Calu3 (cell line): Measurements from ENCODE around the gene EXOG. TPM values are rescaled to one million over a fixed set of nuclear protein-coding genes. Genes with fewer than 3 reads are reported as not detected.

Experiments used
- BruUV-seq: library from RNA; stranded (reverse); fragments of 400-500 nt; replicated peaks from 2 replicates; lab custom pipeline; 2021; lab: Mats Ljungman, UMichigan
- CTCF ChIA-PET: fragments of 300-600 bp; sonication (Branson Sonifier 250); formaldehyde crosslinking; loops from one replicate; lab custom pipeline; 2022; ENCODE audit warnings: antibody characterized with exemption; lab: Charles Lee
- DNase-seq: peaks from one replicate; pipeline ENCODE4 v3.0.0; 2022
- H3K27ac Mint-ChIP-seq: one replicate; pipeline ENCODE4 v1.8.0; 2022; ENCODE audit warnings: mixed read lengths; ENCODE audit not compliant: unreplicated experiment
- H3K27me3 Mint-ChIP-seq: one replicate; pipeline ENCODE4 v1.8.0; 2022; ENCODE audit warnings: mixed read lengths; ENCODE audit not compliant: unreplicated experiment
- H3K36me3 Mint-ChIP-seq: one replicate; pipeline ENCODE4 v1.8.0; 2022; ENCODE audit warnings: mild to moderate bottlenecking, moderate library complexity, mixed read lengths; ENCODE audit not compliant: insufficient read depth, unreplicated experiment
- H3K4me1 Mint-ChIP-seq: one replicate; pipeline ENCODE4 v1.8.0; 2022; ENCODE audit warnings: mild to moderate bottlenecking, low read depth, mixed read lengths; ENCODE audit not compliant: unreplicated experiment
- H3K4me3 Mint-ChIP-seq: one replicate; pipeline ENCODE4 v1.8.0; 2022; ENCODE audit warnings: mild to moderate bottlenecking, low read depth, moderate library complexity, mixed read lengths; ENCODE audit not compliant: unreplicated experiment
- H3K9me3 Mint-ChIP-seq: one replicate; pipeline ENCODE4 v1.8.0; 2022; ENCODE audit warnings: low read depth, mixed read lengths; ENCODE audit not compliant: unreplicated experiment
- CTCF ChIP-seq: fragments of 200-600 bp; IDR thresholded peaks from one replicate; pipeline ENCODE4 v1.8.0; 2022; ENCODE audit warnings: antibody characterized with exemption; ENCODE audit not compliant: unreplicated experiment
- intact Hi-C: fragments of 100-400 bp; cut with micrococcal nuclease; formaldehyde crosslinking; loops from one replicate; pipeline ENCODE4 v1.10.0; 2022; ENCODE audit not compliant: unreplicated experiment
- total RNA-seq: library from RNA; stranded (reverse); gene quantifications from 2 replicates; pipeline ENCODE4 v1.2.3, GENCODE V29; 2022

Gene EXOG
- total RNA-seq, 1 experiment from 2014 or later, result 13.2 TPM

DNA sequence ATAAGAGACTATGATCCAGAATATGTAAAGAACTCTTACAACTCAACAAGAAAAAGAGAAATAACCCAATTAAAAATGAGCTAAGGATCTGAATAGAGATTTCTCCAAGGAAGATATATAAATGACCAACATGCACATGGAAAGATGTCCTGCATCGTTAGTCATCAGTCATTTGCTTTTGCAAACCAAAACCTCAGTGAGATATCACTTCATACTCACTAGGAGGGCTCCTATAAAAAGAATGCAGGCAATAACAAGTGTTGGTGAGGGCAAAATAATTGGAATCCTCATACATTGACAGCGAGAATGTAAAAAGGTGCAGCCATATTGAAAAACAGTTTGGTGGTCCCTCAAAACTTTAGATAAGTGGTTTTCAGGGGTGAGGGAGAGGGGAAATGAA lies 56.9 kb downstream of the EXOG start:
- intact Hi-C loops, result no loop called here
- no peaks in the 10 kb centered on the region for H3K36me3 Mint-ChIP-seq
- H3K27me3 Mint-ChIP-seq, result peaks cover 73% of the 10 kb centered on the region
- DNase-seq, result no peak
- no peak for TF ChIP-seq CTCF
- H3K4me3 Mint-ChIP-seq, result no peak overlapping the region
- no TSS peak for BruUV-seq
- peaks cover 6% of the 10 kb centered on the region for H3K9me3 Mint-ChIP-seq
- H3K4me1 Mint-ChIP-seq, result no peaks in the 10 kb centered on the region
- CTCF ChIA-PET, result no interaction called here
- no peak overlapping the region for H3K27ac Mint-ChIP-seq

DNA sequence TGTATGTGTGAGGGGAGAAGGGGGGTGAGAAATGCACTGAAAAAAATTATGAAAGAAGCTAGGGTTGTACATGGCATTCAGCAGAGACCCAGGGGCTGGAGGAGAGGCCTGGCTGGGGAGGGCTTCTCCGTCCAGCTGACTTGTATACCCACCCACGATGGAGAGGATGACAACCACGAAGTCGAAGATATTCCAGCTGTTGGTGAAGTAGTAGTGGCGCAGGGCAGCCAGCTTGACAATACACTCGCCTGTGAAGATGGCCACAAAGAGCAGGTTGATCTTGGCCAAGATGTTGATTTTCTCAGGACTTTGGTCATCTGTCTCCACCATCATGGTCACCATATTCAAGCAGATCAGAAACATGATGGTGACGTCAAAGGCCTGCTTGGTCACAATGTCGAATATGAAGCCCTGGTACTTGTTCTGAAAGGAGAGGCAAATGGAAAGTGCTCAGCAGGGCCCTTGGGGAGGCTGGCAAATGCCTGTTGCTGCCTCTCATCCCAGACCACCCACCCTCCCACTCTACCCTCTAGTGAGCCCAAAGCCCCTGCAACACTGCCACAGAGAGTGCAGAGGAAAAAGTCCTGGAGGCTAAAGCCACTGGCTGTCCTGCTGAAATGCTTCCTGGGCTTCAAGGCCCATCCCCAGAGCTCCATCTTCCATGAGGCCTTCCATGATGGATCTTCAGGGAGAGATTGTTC lies 58.1 kb downstream of the EXOG start:
- Mint-ChIP-seq H3K4me1 (no peaks in the 10 kb centered on the region), H3K27ac (no peak overlapping the region), H3K27me3 (peaks cover 75% of the 10 kb centered on the region), H3K36me3 (no peaks in the 10 kb centered on the region), H3K9me3 (peaks cover 6% of the 10 kb centered on the region), H3K4me3 (no peak overlapping the region)
- intact Hi-C loops, result no loop called here
- DNase-seq, result no peak
- CTCF ChIA-PET, result no interaction called here
- BruUV-seq, result no TSS peak
- no peak for TF ChIP-seq CTCF

- DNase-seq, result no peak
- H3K27ac Mint-ChIP-seq, result no peak overlapping the region
- no peaks in the 10 kb centered on the region for H3K36me3 Mint-ChIP-seq
- H3K9me3 Mint-ChIP-seq, result peaks cover 6% of the 10 kb centered on the region
- TF ChIP-seq CTCF, result no peak
- H3K4me3 Mint-ChIP-seq, result no peak overlapping the region
- CTCF ChIA-PET, result no interaction called here
- BruUV-seq, result no TSS peak
- H3K4me1 Mint-ChIP-seq, result no peaks in the 10 kb centered on the region
- H3K27me3 Mint-ChIP-seq, result peaks cover 73% of the 10 kb centered on the region
- intact Hi-C loops, result no loop called here
Measured at GRCh38 chr3:38555149-38555840, 59.2 kb downstream of the EXOG start.

- no peak for TF ChIP-seq CTCF
- Mint-ChIP-seq H3K4me1 (no peaks in the 10 kb centered on the region), H3K4me3 (no peak overlapping the region), H3K27ac (no peak overlapping the region), H3K27me3 (peaks cover 67% of the 10 kb centered on the region), H3K9me3 (peaks cover 4% of the 10 kb centered on the region), H3K36me3 (no peaks in the 10 kb centered on the region)
- no peak for DNase-seq
- CTCF ChIA-PET, result no interaction called here
- no TSS peak for BruUV-seq
- intact Hi-C loops, result no loop called here
Measured at GRCh38 chr3:38555926-38556325, 59.8 kb downstream of the EXOG start.
